NCI-H2196 treated with DMSO at 0.1 percent for 48 hours (cell line): Measurements from ENCODE around the gene CPED1.

Experiments used
- DNase-seq: peaks from one replicate; lab custom pipeline; 2025; ENCODE audit not compliant: unreplicated experiment; lab: John Stamatoyannopoulos, UW

CPED1 gene

DNA sequence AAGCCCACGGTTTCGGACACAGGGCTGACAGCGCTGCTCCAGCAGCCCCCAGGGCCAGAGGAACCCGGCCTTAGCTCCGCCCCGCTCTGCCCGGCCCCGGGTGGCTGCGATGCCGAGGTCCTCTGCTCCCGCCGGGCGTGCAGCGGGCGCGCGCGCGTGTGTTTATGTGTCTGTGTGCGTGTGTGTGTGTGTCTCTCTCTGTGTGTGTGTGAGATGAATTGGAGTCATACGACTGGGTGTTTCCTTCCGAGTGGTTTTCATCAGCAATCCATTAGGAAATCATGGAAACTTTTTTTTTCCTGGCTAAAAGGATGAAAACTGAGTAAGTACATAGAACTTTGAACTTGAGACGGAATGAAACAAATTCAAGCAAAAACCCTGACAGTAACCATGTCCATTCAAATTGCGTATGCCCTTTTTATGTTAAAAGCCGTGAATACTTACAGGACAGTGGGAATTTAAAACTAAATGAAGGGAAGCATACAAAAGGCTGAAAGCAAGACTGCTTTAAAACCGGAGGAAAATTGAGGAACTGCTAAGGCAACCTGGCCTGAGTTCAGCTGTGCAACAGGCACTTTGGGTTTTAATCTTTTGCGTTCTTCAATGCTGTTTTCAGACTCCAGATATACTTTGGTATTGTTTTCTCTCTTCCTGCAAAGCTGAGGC is at the start of gene CPED1:
CPED1 (plus strand) TSS at position 121 of the 666 bp plus-strand sequence. CDS start 911 bp downstream, outside the sequence.
- no peak for DNase-seq

DNA sequence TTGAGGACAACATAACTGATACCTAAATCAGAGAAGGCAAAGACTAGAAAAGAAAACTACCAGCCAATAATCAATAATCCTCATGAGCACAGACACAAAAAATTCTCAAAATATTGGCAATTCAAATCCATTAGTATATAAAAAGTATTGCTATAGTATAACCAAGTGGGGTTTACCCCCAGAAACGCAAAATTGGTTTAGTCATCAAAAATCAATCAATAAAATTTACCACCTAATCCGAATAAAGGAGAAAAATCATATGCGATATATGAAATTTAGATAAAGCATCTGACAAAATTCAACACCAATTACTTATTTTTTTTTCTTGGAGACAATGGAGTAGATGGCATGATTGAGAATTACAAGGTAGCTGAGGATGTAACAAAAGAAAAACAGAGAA is 49.2 kb upstream of the CPED1 start:
- no peak for DNase-seq

DNA sequence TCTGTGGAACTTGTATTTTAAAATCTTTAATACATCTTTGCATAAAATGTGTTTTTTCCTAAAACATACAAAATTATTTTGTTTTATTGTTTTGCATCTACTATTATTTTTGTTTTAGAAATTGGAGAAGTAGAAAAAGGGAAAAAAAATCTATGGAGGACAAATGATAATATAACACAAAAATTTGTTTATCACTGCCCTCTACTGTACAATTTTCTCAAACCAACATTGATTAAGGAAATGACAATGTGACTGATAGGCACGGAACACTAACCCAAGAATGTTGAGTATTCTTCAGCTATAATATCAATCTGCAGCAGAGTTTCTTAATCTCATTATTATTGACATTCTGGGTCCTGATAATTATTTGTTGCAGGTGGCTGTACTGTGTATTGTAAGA is 47.4 kb upstream of the CPED1 start:
- no peak for DNase-seq

DNA sequence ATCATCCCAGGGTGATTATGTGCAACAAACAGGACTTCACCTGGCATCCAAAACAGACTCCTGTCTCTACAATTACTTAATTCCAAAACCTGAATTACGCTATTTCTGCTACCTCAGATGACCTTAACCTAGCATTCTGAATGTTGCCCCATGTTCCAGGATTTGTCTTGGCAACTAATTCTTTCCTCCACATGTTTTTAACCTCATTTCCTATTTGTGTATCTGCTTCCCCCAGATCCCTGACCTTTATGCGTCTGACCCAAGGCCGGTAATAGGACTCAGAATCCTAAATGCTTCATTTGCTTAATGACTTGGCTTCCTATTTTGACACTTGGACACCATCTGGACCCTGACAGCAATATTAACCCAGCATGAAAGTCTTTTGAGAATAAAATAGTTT is 46.7 kb upstream of the CPED1 start:
- no peak for DNase-seq

DNA sequence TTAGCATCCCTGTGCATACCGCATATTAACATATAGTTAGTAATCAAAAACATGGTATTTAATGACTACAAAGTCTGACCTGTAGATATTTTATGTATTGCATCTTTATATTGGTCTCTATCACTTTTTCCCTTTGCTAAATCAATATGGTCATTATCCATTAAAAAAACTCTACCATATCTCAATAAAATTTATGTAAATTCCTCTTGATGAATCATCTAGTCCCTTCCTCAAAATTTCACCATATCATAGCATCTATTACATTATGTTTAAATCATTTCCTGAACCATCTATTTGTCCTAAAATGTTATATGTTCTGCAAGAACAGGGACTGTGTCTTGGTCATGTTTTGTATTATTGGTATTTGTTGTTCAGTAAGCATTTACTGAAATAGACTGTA is 45.6 kb upstream of the CPED1 start:
- no peak for DNase-seq

DNA sequence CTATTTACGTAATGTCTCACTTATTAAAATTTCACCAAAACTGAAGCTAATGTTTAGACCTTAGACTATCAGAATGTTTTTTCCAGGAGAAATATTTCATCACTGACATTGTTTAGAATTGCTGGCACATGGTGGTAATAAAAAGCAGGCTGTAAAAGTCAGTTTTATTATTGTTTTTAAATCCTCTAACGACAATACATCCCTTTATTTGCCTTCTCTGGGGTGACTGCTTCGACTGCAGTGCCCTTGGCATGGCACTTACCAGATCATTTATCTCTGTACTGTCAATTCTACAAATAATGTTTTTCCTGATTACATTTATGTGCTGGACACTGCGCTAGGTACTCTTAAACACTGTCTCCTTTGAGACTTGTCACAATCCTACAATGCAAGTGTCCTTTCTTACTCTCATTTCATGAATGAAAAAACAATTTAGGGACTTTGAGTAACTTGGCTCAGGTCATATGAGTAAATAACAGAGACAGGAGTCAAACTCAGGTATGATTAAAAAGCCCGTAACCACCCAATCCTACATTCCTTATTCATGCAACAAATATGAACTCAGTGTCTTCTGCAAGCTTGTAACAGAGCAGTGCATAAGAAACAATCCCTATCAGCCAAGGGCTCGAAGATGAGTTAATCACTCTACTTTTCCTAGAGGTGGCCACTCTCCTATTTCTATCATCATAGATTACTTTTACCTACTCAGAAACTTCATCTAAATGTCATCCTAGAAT is 43.5 kb upstream of the CPED1 start:
- no peak for DNase-seq

DNA sequence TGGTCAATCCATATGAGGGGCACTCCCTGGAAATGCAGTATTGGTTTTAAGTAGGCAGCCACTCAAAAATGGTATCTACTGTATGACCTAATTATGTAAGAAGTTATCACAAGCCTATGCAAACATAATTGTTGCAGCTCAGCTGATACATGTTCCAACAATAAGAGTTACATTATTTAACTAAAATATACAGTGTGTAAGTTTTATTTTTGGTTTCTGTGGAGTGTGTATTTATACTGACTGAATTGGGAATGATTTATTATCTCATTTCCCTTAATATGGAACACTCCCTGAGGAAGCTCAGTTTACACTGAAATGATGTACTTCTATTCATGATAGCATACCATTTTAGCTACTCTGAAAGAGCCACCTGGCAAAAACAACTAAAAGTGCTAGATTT is 40.5 kb upstream of the CPED1 start:
- no peak for DNase-seq

DNA sequence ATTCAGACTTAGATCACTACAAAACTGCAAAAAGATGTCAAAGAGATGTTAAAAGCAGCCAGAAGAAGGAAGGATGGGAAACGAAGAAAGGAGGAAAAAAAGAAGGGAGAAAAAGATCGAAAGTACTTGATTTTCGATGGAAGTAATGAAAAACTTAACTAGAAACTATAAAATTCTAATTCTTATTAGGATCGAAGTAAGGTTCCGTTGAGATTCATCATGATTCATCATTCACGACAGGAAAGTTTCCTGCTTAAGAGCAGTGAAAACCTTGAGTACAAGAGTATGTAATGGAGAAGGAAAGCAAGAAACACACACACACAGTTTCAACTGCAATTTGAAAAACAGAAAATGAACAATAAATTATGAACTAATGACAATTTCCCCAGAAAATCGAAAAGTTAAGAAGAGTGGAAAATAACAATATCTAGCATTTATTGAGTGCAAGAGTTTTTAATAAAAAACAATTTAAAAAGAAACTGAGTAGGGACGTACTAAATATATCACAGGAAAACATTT is 39.1 kb upstream of the CPED1 start:
- DNase-seq, result no peak

DNA sequence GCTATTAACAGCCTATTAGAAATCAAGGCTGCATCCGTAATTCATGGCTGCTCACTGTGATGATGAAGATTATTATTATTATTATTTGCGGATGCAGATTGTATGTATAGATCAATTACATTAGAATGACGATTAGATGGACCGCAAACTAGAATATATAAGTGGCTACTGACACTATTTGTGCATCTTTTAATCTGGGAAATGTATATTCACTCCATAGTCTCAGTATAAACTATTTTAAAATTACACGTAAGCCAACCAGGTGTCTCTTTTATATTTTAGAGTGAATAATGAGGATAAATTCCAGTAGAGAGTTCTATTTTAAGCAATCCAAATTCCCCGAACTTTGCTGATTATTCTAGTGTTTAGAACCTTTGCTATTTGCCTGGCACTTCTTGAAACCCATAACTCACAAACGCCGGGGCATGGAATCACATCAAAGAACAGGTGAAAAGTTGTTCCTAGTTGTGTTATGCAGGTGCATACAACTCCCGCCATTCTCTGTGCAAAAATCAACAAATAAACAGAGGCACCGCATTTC is 38.4 kb upstream of the CPED1 start:
- DNase-seq, result no peak

DNA sequence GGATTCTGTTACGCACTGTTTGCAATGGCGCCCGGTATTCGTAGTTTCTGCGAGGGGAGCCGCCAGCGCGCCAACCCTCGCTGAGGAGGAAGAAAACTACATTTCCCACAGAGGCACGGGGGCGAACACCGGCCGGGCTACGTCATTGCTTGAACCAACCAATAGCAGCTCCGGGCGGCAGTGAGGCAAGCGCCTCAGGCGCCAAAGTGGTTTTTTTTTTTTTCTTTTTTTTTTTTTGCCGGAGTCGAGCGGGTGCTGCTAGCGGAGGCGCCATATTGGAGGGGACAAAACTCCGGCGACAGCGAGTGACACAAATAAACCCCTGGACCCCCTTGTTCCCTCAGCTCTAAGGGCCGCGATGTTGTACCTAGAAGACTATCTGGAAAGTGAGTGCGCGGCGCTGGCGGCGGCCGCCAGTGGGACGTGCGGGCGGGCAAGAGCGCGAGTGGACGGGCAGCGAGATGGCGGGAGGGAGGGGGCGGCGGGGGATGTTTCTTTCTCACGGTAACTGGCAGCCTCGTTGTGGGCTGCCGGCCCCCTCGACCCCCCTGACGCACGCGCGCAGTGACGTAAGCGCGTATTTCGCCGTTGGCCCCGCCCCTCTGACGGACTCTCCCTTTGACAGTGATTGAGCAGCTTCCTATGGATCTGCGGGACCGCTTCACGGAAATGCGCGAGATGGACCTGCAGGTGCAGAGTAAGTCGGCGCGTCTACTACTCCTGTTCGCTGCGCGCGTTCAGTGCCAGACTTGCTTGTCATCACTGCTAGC is 37.8 kb upstream of the CPED1 start, which contains the start of gene ING3:
ING3 (plus strand) TSS at position 239 of the 770 bp plus-strand sequence; CDS start at position 359, 120 bp downstream.
- DNase-seq, result peak; percentile 99

DNA sequence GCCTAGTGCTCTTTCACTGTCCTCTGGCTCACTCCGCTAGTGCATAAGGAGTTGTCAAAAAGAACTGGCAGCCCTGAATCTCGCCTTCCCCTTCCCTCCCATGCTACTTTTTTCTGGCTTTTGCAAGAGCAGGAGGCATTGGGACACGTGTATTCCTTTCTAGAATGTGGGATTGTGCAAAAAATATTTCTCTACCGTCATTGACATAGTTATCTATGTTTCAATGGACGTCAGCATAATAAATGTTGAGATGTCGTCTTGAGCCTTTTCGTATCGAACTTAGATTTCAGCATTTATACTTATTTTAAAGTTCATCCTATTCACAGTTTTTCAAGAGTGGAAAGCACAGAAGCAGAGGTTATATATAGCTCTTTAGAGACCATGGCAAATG is 37.2 kb upstream of the CPED1 start:
- DNase-seq, result no peak

DNA sequence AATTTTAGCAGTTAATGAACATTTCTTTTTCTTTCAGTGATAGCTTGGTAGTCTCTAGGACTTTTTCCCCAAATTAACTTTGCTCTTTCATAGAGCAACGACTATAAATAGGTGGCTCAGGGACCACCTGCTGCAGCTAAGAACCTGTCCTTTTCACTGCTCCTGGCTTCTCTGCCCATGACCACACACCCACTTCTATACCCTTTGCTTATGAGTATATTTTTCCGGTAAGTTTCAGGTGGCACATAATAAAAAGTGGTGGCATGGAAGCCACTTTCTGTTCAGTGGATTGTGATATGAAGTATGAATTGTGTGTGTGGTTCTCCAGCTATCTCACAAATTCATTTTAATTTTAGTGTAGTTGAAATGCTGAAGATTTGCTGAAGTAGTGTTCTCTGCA is 36.7 kb upstream of the CPED1 start:
- no peak for DNase-seq

DNA sequence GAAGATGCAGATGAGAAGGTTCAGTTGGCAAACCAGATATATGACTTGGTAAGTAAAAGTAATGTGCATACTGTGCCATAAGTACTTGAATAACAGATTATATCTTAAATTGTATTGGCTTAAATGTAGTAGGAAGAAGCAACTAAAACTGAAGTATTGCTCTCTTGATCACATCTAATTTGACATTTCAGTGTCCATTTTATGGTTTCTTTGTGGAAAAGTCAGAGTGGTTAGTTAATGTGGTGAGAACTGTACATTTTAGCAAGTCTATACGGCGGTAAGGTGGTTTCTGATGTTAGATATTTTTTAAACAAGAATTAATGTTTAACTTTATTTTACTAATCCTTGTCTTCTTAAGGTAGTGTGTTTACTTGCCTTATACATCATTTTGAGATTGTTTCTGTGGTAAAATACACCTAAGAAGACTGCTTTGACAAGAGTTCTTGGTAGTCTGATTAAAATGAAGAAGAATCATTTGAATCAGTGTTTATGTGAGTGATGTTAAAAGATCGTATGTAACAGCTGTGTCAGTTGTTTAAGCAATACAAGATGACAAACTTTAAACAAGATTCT is 32.8 kb upstream of the CPED1 start:
- no peak for DNase-seq

DNA sequence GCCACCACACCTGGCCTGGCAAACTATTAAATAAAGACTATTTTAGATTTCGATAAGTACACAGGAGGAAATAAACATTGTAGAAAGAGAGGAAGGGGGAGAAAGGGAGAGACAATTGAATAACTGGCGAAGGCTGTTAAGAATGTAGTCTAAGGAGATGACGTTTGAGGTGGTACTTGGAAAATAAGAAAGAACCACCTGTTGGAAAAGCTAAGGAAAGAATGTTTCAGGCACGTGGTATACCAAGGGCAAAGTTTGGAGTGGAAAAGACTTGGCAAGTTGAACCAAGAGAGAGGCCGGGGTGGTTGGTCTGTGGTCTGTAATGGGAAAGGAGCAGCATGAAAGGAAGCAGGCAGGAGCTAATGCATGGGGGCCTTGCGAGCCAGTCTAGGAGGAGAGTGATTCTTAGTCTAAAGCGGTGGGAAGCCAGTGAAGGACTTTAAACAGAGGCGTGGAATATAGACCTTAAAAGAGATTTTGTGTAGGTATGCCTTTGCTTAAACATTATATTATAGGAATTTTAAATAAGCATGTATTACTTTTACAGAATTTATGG is 28.5 kb upstream of the CPED1 start:
- DNase-seq, result no peak

DNA sequence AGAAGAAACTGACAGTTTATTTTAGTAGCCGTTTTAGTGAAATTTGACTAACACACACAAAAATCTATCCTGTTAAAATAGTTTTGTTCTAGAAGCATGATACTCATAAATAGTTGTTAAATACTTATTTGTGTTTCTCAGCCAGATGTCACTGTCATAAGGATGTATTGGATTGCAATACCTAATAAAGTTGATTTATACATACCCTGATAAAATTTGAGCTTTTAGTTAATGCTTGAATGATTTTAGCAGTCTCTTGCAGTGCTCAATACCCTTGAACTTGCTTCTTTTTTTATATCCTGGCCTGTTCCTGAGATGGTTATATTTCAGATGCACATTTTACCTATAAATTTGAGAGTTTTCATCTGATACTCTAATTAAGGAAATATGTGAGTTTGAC is 27.8 kb upstream of the CPED1 start:
- no peak for DNase-seq

DNA sequence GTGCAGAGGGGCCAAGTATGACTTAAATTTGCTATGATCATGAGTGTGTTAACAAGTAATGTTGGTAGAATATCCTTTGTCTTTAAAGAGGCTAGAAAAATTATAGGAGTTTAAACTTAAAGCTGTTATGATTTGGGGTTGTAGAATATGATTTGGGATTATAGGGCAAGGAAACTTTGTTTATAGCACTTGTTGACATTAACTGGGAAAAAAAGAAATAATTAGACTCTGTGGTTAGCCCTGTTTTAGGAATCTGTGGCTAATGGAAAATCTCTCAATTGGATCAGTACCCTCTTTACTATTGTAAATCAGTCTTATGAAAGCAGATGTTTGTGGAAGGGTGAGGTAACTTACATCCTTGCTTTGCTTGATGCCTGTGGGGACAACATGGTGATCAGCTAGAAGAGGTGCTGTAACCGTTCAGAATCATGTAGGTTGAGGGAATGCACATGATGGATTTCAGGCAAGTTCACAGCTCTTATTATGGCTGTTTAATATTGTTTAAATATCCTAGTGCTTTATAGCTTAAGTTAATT is 26.8 kb upstream of the CPED1 start:
- DNase-seq, result no peak

DNA sequence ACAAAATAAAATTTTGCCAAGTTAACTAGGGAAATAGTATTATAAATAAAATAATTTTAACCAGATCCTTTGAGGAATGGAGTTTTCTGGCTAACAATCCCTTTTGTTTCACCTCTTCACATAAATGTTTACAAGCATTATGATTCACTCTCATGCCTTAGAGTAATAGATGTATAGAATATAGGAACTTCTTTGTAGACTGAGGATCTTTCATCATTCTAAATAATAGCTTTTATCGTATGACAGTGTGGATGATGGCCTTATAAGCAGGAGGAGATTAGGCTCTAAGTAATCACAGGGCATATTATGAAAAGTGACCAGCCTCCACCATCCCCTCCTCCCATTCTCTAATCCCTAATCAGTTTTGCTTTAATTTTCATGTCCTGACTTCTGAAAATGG is 24.4 kb upstream of the CPED1 start:
- DNase-seq, result no peak

DNA sequence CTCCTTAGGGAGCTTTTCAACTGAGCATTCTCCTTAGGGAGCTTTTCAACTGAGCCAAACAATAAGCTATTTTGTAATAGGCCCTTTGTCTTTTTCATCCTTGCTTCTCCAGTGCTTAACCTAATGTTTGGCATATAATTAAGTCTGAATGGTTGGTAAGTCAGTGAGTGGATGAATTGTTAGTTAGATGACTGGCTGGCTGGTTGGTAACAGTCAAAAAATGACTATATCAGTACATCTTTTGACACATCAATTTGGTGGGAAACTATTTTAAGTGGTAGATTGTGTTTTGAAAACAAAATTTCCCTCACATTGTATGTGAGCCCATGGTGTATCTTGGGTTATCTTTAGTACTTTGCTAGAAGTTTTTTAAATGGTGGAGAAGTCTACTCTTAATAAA is 21.6 kb upstream of the CPED1 start:
- DNase-seq, result no peak

DNA sequence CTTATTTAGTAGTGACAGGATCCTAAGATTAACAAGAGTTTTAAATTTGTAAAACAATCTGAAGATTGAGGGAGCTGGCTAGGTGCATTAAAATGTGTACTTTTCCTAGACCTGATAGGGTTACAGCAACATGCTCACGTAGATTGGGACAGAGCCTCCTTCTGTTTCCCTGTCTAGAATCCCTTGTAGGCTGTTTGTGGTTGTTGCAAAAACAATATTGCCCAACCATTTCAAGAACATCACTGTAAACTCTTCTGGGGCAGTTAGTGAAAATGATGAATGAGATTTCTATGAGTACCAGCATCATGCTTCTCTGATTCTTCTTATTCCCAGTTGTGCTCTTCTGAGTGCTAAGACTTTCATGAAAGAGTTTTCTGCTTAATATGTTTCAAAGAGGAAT is 14.7 kb upstream of the CPED1 start:
- no peak for DNase-seq

DNA sequence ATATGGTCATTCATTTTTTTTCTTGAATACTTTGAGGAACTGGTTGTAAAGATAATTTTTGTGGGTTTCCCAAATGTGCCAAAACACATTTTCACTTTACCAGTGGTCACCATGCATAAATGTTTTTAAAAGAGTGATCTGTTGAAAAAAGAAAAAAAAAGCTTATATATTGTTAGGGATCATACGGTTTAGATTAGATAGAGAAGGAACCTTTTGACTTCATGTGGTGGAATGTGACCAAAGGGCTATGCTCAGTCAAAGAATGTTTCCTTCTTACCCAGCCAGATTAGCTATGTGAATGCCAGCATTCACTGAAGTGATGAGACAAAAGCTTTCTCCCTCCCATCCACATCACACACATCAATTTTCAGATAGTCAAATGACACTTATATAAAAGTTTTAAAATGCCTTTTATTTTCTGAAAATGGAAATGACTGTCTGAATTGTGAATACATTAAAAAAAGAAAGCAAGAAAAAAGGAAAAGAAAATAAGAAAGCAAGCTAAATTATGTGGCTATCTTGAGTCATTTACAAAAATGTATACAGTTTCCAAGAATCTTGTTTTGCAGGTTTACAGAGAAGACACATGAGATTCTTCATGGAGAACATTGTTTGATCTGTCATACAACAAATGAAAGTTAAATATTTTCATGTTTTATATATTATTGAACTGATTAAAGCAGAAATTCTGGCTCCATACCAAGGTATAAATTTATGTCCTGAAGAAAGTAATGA is 8.6 kb upstream of the CPED1 start:
- no peak for DNase-seq
